Head of caudate nucleus (tissue), 42 donors: Measurements from ENCODE around the gene STAG1.
"Not testable (repeated sequence)": the region's sequence is repeated elsewhere in the genome, so short reads cannot be mapped to it uniquely, and the experiment has no call there.

Source experiments
- DNase-seq, 42 donors: peaks; one replicate each; pipeline versions ENCODE4 v3.0.0 to v3.0.0-alpha.2; 2020 to 2021; ENCODE audit warnings: mixed read lengths in 7 of 42
- intact Hi-C: fragments of 100-400 bp; cut with DNase I; formaldehyde crosslinking; loops from one replicate; pipeline ENCODE4 v1.15.0; 2022

The STAG1 gene

DNA sequence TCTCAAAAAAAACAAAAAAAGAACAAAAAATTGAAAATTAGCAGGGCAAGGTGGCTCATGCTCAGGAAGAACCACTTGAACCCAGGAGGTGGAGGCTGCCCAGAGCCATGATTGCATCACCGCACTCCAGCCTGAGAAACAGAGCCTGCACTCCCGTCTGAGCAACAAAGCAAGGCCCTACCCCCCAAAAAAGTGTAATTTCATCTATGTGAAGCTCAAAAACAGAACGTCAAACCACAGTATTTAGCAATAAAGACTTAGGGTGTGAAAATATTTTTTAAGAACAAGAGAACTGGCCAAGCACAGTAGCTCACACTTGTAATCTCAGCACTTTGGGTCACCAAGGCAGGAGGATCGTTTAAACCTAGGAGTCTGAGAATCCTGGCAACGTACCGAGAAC, 38.2 kb downstream of the STAG1 start:
- intact Hi-C loops, result no loop called here
- DNase-seq, result no peak

DNA sequence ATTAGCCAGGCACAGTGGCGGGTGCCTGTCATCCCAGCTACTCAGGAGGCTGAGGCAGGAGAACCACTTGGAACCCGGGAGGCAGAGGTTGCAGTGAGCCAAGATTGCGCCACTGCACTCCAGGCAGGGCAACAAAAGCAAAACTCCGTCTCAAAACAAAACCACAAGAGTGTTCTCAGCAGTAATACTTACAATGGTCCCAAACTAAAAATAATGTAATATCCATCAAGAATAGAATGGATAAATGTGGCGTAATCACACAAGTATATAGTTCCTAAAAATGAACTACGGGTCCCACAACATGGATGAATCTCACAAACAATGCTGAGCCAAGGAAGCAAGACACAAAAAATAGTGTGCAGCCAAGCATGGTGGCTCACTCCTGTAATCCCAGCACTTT, 39.2 kb downstream of the STAG1 start:
- intact Hi-C loops, result no loop called here
- no peak for DNase-seq

DNA sequence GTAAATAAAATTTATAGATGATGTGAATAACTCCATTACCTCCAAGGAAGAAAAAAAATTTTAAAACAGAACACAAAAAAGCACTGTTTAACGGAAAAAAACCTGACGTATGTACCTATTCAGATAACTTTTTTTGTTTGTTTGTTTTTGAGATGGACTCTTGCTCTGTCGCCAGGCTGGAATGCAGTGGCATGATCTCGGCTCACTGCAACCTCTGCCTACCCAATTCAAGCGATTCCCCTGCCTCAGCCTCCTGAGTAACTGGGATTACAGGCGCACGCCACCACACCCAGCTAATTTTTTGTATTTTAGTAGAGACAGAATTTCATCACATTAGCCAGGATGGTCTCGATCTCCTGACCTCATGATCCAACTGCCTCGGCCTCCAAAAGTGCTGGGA, 40.3 kb downstream of the STAG1 start:
- DNase-seq, intact Hi-C loops: not testable (repeated sequence)

DNA sequence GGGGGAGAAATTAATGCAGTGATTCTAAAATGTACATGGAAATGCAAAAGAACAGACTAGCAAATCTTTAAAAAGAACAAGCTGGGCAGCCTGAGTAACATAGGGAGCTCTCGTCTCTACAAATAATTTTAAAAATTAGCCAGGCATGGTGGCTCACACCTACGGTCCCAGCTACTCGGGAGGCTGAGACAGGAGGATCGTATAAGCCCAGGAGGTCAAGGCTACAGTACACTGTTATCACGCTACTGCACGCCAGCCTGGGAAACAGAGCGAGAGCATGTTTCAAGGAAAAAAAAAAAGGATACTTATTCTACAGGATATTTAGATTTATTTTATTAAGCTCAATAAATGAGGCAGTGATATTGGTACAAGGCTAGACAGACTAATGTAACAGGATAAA, 40.9 kb downstream of the STAG1 start:
- intact Hi-C loops, result no loop called here
- DNase-seq, result no peak

GRCh38 chr3:136709775-136710174, 42.4 kb downstream of the STAG1 start:
- DNase-seq, intact Hi-C loops: not testable (repeated sequence)

DNA sequence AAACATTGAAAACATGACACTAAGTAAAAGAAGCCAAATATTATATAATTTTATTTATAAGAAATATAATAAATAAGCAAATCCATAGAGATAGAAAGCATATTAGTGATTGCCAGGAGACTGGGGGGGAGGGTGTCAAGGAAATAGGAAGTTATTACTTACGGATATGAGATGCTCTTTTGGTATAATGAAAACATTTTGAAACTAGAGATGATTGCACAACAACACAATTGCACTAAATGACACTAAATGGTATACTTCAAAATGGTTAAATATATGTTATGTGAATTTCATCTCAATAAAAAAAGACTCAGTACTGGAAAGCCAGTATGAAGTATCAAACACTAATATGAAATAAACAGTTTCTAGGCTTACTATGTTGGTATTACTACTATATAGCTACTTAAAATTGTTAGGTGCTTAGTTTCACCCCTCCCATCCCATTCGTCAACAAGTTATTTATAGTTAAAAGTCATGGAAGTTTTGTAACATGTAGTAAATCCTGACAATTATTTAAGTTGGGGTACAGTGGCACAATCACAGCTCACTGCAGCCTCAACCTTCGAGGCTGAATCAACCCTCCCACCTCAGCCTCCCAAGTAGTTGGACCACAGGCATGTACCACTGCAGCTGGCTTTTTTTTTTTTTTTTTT, 43.7 kb downstream of the STAG1 start:
- intact Hi-C loops, result no loop called here
- DNase-seq, result no peak

GRCh38 chr3:136703429-136703828, 48.7 kb downstream of the STAG1 start:
- no peak for DNase-seq
- intact Hi-C loops, result no loop called here

DNA sequence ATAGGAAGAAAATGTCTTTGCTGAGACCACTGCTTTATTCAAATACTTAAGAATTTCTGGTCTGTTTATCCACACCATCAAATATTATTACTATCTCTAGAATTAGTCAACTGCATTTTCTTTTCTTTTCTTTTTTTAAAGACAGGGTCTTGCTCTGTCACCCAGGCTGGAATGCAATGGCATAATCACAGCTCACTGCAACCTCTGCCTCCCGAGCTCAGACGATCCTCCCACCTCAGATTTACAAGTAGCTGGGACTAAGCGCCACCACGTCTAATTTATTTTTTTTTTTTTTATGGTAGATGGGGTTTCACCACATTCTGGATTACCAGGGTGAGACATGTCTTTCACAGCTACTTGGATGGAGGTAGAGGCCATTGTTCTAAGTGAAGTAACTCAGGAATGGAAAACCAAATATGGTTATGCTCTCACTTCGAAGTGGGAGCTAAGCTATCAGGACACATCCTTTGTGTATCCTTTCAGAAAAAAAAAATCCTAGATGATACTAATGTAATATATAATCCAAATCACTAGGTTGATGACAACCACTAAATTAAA, 52.8 kb downstream of the STAG1 start:
- DNase-seq, result no peak
- intact Hi-C loops, result no loop called here

- intact Hi-C loops, result no loop called here
- no peak for DNase-seq
These were observed 53.8 kb downstream of the STAG1 start for GRCh38 chr3:136698361-136698760.

DNA sequence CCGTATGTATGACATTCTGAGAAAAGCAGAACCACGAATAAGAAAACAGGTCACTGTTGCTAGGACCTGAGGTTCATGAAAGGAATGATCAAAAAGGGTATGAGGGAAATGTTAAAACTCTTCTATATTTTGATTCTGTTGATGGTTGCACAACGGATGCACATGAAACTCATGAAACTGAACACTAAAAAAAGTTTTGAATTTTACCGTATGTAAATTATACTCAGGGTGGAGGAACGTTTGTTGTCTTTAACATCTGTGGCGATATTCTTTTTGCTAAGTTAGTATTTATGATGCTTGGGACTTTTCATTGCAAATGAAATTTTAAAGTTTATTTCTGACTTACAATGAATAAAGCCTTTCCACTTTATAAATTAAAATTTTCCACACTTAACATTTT, 55.4 kb downstream of the STAG1 start:
- DNase-seq, result no peak
- intact Hi-C loops, result no loop called here

DNA sequence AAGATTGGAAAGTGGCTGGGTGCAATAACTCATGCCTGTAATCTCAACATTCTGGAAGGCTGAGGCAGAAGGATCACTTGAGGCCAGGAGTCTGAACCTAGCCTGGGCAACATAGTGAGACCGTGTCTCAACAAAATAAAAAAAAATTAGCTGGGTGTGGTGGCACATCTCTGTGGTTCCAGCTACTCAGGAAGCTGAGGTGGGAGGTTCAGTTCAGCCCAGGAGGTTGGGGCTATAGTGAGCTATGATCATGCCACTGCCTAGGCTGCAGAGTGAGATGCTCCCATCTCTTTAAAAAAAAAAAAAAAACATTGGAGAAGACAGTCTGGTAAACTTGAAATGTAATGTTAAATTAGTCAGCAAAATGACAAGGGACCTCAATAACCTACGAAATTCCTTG, 57.9 kb downstream of the STAG1 start:
- DNase-seq, result no peak
- intact Hi-C loops, result no loop called here

GRCh38 chr3:136690599-136690998, 61.6 kb downstream of the STAG1 start:
- no peak for DNase-seq
- intact Hi-C loops, result no loop called here

DNA sequence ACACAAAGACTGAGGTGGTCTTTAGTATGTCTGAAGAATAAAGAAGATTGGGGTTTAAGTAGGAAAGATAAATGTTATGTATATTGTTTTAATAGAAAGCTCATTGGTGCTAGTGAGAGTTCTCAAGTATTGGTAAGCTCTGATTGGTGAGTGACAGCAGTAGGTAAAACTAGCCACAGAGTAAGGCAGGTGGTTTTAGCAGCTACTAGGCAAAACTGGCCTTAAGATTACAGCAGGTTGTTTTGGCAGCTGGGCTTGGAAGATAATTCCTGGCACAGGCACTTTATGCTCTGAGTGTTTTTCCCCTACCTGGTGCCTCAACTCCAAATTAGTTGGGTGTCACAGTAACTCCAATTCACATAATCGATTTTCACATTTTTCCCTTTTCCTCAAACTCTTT, 66.3 kb downstream of the STAG1 start:
- intact Hi-C loops, result no loop called here
- no peak for DNase-seq

DNA sequence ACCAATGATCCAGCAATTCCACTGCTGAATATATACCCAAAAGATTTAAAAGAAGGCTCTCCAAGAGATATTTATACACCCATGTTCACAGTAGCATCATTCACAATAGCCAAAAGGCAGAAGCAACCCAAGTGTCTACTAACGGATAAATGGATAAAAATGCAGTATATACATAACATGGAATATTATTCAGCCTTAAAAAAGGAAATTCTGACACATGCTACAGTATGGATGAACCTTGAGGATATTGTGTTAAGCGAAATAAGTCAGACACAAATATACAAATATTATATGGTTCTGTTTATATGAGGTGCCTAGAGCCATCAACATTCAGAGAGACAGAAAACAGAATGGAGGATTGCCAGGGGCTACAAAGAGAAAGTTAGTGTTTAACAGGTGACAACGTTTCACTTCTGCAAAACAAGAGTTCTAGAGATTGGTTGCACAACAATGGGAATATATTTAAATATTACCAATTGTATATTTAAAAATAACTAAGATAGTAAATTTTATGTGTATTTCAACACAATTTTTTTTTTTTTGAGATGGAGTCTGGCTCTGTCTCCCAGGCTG, 69.4 kb downstream of the STAG1 start:
- intact Hi-C loops, result no loop called here
- DNase-seq, result no peak

- intact Hi-C loops, result no loop called here
These were observed 73.2 kb downstream of the STAG1 start for GRCh38 chr3:136678981-136679380.

GRCh38 chr3:136676009-136676408, 76.2 kb downstream of the STAG1 start:
- intact Hi-C loops, result no loop called here

More at GRCh38 chr3:136678981-136679380, 73.2 kb downstream of the STAG1 start:
- DNase-seq, result no peak

GRCh38 chr3:136675150-136675858, 76.9 kb downstream of the STAG1 start:
- intact Hi-C loops, result no loop called here
- DNase-seq, result no peak

More at GRCh38 chr3:136676009-136676408, 76.2 kb downstream of the STAG1 start:
- DNase-seq, result no peak

GRCh38 chr3:136672457-136672856, 79.7 kb downstream of the STAG1 start:
- DNase-seq, result no peak
- intact Hi-C loops, result no loop called here

DNA sequence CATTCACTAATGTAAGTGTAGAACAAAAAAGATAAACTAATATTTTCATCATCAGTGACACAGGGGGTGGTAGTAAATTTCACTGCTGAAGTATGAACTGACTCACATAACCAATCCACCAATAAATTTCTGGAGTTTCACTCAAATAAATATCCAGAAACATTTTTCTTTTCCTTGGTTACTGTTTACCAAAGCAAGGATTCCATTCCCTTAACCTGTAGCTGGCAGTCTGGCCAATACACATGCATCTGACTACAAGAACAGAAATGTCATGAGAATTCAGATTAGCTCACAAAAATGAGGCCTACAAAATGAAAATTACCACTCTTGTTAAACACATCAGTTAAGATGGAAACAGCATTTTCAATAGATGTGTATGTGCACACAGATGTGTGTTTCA, 80.3 kb downstream of the STAG1 start:
- intact Hi-C loops, result no loop called here
- no peak for DNase-seq

DNA sequence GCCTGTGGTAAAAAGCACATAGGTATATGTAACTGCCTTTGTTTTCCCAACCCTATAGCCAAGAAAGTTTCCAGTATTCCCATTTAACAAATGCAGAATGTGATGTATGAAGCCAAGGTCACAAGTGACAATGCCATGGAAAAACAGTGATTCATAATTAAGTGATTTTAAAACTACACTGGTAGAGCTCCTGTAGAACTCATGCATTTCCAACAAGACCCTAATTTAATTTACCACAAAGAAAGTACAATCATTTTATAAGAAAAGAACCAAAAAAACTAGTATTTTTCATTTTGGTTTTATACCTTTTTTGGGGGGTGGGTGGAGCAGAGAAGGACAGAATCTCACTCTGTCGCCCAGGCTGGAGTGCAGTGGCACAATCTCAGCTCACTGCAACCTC, 82.0 kb downstream of the STAG1 start:
- intact Hi-C loops, result no loop called here

More for the DNA sequence above, 82.0 kb downstream of the STAG1 start:
- no peak for DNase-seq
